Esophagus muscularis mucosa (tissue), 3 donors: ENCODE data around the gene PIK3CB.
"Not testable (repeated sequence)": the region's sequence is repeated elsewhere in the genome, so short reads cannot be mapped to it uniquely, and the experiment has no call there.

Experiments used
- POLR2A ChIP-seq: fragments of 450-650 bp; IDR thresholded peaks from one replicate; pipeline ENCODE4 v1.6.1; 2017; ENCODE audit warnings: antibody characterized with exemption, moderate library complexity, mild to moderate bottlenecking, low read depth
- TF ChIP-seq, protein P1 (sequence below), 3 experiments: fragments of 200-600 bp in 2 of 3; fragments of 450-650 bp in 1 of 3; sonication (generic) in 2 of 3; IDR thresholded peaks; one replicate each; pipeline ENCODE4 v1.5.1; 2017 to 2019; ENCODE audit warnings: antibody characterized with exemption in 3 of 3, mild to moderate bottlenecking in 2 of 3, moderate library complexity in 1 of 3

GRCh38 chr3:138846824-138847223, 12.1 kb upstream of the PIK3CB start:
- TF ChIP-seq POLR2A: not testable (repeated sequence)
- TF ChIP-seq, protein P1, sequence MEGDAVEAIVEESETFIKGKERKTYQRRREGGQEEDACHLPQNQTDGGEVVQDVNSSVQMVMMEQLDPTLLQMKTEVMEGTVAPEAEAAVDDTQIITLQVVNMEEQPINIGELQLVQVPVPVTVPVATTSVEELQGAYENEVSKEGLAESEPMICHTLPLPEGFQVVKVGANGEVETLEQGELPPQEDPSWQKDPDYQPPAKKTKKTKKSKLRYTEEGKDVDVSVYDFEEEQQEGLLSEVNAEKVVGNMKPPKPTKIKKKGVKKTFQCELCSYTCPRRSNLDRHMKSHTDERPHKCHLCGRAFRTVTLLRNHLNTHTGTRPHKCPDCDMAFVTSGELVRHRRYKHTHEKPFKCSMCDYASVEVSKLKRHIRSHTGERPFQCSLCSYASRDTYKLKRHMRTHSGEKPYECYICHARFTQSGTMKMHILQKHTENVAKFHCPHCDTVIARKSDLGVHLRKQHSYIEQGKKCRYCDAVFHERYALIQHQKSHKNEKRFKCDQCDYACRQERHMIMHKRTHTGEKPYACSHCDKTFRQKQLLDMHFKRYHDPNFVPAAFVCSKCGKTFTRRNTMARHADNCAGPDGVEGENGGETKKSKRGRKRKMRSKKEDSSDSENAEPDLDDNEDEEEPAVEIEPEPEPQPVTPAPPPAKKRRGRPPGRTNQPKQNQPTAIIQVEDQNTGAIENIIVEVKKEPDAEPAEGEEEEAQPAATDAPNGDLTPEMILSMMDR (IDR thresholded peaks at IDR 0.05): not testable (repeated sequence)
